Measurements from ENCODE around the gene RCC2.
"Not testable (repeated sequence)": the region's sequence is repeated elsewhere in the genome, so short reads cannot be mapped to it uniquely, and the experiment has no call there.

Gene RCC2

DNA sequence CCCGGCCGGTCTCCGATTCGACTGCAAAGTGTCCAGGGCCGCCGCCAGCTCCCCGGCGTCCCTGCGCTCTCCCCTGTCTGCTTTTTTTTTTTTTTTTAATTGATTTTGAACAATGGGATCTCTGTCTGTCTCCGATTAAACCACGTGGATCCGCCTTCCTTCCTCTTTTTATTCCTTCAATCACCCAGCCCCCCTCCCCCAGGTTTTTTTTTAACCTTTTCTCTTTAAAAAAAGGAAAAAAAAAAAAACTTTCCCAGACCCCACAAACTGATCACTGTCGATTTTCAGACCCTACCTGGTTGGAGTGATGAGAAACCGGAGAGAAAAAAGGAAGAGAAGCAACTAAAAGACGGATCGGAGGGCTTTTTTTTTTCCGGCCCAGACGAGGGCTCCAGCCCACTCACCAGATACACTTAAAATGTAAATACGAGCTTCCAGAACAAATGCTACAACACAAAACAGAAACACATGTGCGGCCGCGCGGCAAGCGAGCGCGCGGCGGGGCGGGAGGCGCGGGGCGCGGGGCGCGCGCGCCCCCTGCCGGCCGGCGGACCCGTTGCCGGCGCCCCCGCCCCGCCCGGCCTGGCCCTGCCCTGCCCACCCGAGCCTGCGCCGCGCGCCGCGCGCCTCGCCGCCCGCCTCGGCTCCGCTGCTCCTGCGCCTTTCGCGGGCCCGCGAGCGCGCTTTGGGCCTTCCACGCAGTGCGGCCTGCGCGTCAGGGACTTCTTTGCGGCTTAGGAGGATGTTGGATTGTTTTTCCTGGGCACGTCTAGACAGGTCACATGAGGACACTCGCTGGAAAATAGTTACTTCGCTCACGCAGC lies at the start of gene RCC2:
Gene RCC2, minus strand, starts transcription at position 428 of the 824 bp plus-strand sequence. CDS start 1,163 bp downstream, outside the sequence.
- peak; percentile 68 for DNase-seq (ENCODE audit: low read depth)

GRCh38 chr1:17486242-17486641 lies 46.8 kb upstream of the RCC2 start:
- DNase-seq (ENCODE audit: low read depth) = no peak

DNA sequence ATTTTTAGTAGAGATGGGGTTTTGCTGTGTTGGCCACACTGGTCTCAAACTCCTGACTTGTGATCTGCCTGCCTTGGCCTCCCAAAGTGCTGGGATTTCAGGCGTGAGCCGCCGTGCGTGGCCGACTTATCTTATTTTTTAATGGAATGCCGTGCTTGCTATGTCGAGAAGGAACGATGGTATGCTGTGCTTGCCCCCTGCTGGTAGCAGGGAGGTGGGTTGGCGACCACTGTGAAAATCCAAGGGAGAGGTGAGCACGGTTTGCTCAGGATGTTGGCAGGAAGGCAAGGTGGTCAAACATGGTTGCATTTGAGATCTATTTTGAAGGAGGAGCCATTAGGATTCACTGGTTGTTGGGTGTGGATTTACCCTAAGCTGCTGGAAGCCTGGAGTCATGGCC lies 45.8 kb upstream of the RCC2 start:
- DNase-seq (ENCODE audit: low read depth) = no peak

DNA sequence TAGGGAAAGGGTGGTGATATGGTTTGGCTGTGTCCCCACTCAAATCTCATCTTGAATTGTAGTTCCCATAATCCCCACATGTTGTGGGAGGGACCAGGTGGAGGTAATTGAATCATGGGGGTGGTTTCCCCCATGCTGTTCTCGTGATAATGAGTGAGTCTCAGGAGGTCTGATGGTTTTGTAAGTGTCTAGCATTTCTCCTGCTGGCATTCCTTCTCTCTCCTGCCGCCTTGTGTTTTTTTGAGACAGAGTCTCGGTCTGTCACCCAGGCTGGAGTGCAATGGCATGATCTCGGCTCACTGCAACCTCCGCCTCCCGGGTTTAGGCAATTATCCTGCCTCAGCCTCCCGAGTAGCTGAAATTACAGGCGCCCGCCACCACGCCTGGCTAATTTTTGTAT lies 42.5 kb upstream of the RCC2 start:
- DNase-seq (ENCODE audit: low read depth) = not testable (repeated sequence)

DNA sequence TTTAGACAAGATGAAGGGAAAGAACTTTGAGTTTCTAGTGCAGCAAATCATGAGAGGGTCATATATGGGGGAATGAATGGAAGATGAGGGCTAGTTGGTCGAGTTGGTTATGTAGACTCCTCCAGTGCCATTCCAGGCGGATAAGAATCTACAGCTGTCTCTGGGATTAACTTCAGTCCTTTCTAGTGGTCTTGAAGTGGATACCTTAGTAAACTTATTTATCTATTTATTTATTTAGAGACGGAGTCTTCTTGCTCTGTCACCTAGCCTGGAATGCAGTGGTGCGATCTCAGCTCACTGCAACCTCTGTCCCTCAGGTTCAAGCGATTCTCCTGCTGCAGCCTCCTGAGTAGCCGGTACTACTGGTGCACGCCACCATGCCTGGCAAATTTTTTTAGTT lies 41.4 kb upstream of the RCC2 start:
- no peak for DNase-seq (ENCODE audit: low read depth)

- no peak for DNase-seq (ENCODE audit: low read depth)
Measured at GRCh38 chr1:17475752-17476151, 36.3 kb upstream of the RCC2 start.

- DNase-seq (ENCODE audit: low read depth) = not testable (repeated sequence)
Measured at GRCh38 chr1:17474836-17475555, 35.5 kb upstream of the RCC2 start.

DNA sequence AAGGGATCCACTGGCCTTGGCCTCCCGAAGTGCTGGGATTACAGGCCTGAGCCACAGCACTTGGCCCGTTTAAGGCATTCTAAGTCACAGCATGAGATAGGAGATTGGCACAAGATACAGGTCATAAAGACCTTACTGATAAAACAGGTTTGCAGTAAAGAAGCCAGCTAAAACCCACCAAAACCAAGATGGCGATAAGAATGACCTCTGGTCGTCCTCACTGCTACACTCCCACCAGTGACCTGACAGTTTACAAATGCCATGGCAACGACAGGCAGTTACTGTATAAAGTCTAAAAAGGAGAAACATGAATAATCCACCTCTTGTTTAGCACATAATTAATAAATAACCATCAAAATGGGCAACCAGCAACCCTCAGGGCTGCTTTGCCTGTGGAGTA lies 33.3 kb upstream of the RCC2 start:
- DNase-seq (ENCODE audit: low read depth) = no peak

GRCh38 chr1:17471393-17471792 lies 31.9 kb upstream of the RCC2 start:
- DNase-seq (ENCODE audit: low read depth) = no peak

DNA sequence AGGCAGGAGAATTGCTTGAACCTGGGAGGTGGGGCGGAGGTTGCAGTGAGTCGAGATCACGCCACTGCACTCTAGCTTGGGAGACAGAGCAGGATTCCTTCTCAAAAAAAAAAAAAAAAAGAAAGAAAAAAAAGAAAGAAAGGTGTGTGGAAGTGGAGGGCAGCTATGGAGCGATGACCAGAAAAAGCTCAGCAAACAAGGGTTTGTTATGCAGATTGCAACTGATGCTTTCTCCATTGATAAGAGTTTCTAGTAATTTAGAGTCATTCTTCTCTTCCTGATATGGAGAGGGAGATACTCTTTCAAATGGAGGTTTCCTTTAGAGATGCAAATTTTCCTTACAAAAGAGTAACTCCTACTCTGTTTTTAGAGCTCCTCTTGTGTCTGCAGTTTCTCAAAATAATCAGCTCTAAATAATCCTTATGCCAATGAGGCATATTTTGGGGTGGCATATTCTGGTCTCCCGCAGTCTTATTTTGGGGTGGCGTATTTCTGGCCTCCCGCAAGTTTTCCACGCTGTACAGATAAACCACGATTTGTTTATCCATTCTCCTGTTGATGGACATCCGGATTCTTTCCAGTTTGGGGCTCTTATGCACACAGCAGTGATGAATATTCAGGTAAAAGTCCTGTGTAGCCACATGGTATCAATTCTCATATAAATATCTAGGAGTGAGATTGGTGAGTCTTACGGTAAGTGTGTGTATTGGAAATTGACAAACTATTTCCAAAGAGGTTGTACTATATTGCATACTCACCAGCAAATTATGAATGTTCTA lies 30.7 kb upstream of the RCC2 start:
- no peak for DNase-seq (ENCODE audit: low read depth)

GRCh38 chr1:17468357-17469265 lies 29.1 kb upstream of the RCC2 start:
- not testable (repeated sequence) for DNase-seq (ENCODE audit: low read depth)

DNA sequence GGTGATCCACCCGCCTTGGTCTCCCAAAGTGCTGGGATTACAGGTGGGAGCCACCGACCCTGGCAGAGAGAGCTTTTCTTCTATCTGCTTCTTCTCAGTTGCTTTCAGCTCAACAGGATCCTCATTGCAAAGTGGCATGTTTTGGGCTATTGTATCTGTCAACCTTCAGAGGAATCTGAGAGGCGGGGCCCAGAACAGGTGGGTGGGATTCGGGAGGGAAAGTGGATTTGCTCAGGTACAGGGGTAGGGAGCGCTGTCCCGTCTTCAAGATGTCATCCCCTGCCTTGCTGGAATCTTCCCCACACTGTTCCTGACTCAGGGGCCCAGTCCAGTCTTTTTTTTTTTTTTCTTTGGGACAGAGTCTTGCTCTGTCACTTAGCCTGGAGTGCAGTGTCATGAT lies 26.9 kb upstream of the RCC2 start:
- DNase-seq (ENCODE audit: low read depth) = no peak

DNA sequence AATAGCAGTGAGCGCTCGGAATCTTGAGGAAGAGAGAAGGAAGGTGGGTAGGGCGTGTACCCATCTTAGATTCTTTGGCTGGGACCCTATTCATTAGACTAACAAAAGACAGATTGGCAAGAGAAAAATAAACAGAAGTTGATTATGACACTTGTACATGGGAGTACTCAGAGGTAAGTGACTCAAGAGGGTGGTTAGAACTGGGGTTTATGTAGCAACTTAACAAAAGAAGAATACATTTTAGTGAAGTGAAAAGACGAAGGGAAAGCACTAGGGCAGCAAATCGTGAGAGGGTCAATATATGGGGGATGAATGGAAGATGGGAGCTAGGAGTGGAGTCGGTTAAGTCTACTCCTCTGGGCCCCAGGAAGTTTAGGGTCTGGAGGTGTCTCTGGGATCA lies 25.8 kb upstream of the RCC2 start:
- no peak for DNase-seq (ENCODE audit: low read depth)

- DNase-seq (ENCODE audit: low read depth) = no peak
Measured at GRCh38 chr1:17463991-17464390, 24.5 kb upstream of the RCC2 start.

DNA sequence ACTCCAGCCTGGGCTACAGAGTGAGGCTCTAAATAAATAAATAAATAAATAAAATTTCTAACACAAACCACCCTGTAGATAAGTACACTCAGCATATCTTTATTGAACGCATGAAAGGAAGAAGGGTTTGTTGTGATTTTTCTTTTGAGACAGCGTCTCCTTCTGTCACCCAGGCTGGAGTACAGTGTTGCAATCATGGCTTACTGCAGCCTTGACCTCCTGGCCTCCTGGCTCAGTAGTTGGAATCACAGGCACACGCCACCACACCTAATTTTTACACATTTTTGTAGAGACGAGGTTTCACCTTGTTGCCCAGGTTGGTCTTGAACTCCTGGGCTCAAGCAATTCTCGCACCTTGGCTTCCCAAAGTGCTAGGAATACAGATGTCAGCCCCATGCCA lies 23.2 kb upstream of the RCC2 start:
- DNase-seq (ENCODE audit: low read depth) = no peak

- no peak for DNase-seq (ENCODE audit: low read depth)
Measured at GRCh38 chr1:17460219-17460618, 20.7 kb upstream of the RCC2 start.

- DNase-seq (ENCODE audit: low read depth) = no peak
Measured at GRCh38 chr1:17458794-17459193, 19.3 kb upstream of the RCC2 start.

DNA sequence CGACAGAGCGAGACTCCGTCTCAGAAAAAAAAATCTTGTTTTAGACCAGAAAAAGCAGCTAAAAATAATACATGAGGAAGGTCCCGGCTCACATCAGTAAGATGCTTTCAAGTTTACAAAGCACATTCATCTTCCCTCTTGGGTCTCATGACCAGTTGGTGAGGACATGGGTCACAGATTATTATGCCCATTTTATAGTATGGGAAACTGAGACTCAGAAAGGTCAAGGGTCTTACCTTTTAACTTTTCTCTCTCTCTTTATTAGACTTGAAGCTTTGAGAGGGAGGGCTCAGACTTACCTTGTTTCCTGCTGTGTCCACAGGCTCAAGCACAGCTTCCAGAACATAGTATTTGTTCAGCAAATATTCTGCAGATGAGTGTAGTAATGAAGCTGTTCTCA lies 13.2 kb upstream of the RCC2 start:
- DNase-seq (ENCODE audit: low read depth) = no peak

GRCh38 chr1:17452203-17452602 lies 12.7 kb upstream of the RCC2 start:
- not testable (repeated sequence) for DNase-seq (ENCODE audit: low read depth)

DNA sequence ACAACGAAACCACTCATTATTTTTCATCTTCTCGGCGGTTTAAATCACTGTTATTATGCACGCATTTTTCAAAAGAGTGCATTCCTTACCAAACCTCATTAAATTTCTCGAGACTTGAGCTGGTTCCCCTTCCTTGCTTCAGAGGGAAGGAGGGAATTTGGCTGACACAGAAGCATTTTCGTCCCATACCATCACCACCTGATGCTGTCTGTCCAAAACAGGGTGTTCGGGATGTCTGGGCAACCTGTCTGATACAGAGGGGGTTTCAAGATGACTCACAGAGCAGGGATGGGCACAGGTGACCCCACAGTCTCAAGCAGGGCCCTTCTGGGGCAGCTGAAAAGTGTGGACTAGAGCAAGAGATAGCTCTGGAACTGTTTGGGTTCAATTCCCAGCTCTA lies 12.3 kb upstream of the RCC2 start:
- no peak for DNase-seq (ENCODE audit: low read depth)

DNA sequence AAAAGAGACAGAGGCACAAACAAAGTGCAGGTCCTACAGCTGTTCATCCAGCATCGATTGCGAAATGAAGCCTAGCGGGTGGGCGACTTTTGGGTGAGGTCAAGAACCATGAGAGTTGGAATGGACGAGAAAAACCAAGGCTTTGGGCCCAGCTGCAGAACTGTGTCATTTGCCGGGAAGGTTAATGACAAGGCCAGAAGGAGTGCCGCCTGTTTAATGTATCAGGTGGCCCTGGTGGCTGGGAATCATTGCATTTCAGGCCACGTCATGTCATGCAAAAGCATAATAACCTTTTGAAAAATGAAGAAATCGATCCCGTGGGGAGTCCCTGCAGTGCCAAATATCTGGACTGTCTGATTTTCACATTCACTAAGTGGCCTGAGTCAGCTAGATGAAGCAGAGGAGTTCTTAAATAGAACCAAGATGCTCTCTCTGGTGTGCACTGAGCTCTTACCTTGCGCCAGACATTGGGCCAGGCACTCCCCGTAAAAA lies 8.1 kb upstream of the RCC2 start:
- DNase-seq (ENCODE audit: low read depth) = no peak

All from stimulated activated CD4-positive, alpha-beta T cell treated with anti-CD3 and anti-CD28 coated beads, Interleukin-2, amount 100 ng/mL, for 4 hours (primary cell).